Measurements from ENCODE around the gene SIVA1.

GRCh38 chr14:104703269-104703668, 49.7 kb upstream of the SIVA1 start:
- TF ChIP-seq CTCF (IDR thresholded peaks at IDR 0.05) (no peak), ZFX (IDR thresholded peaks at IDR 0.05; ENCODE audit: borderline replicate concordance) (no peak)

Measured in 22Rv1 (cell line).